B cell (primary cell): ENCODE results near the gene ACSM2B. TPM values are rescaled to one million over a fixed set of nuclear protein-coding genes. Genes with fewer than 3 reads are reported as not detected.
"Not testable (repeated sequence)": the region's sequence is repeated elsewhere in the genome, so short reads cannot be mapped to it uniquely, and the experiment has no call there.

Experiments
- ATAC-seq: fragments of 200-7000 bp; cut with Tn5 transposase; one replicate; pipeline ENCODE4 v1.10.0; 2021; ENCODE audit warnings: low read depth, mild to moderate bottlenecking, moderate number of reproducible peaks, moderate library complexity
- CTCF ChIA-PET: fragments of 350-600 bp; sonication (Branson Sonifier 250); formaldehyde crosslinking; loops from one replicate; lab custom pipeline; 2021; ENCODE audit warnings: antibody characterized with exemption, inconsistent platforms; lab: Charles Lee
- POLR2A ChIA-PET: fragments of 350-600 bp; sonication (Branson Sonifier 250); formaldehyde crosslinking; loops from one replicate; lab custom pipeline; 2021; ENCODE audit warnings: antibody characterized with exemption; lab: Charles Lee
- DNase-seq: peaks from one replicate; pipeline ENCODE4 v3.0.0; 2013
- H2AFZ ChIP-seq: 2 replicates; pipeline ENCODE4 v1.6.1; 2012; ENCODE audit warnings: mild to moderate bottlenecking, low read depth, low read length; ENCODE audit not compliant: insufficient read depth, poor library complexity, severe bottlenecking
- H3K27ac ChIP-seq, 2 donors: 1 replicate in 1 of 2; 2 replicates in 1 of 2; pipeline ENCODE4 v1.5.1; 2012 to 2013; ENCODE audit warnings: low read length in 2 of 2, mild to moderate bottlenecking in 2 of 2, moderate library complexity in 1 of 2
- H3K27me3 ChIP-seq, 4 experiments: fragments of 200-600 bp in 1 of 4; sonication (generic) in 1 of 4; replicated peaks in 1 of 4; 1 replicate in 2 of 4; 2 replicates in 2 of 4; pipeline versions ENCODE4 v1.6.1 to v1.7.0; 2013 to 2016; ENCODE audit warnings: low read length in 3 of 4, mild to moderate bottlenecking in 2 of 4, mixed read lengths in 1 of 4, moderate library complexity in 1 of 4; ENCODE audit not compliant: insufficient read depth in 4 of 4, control insufficient read depth in 3 of 4; ENCODE audit errors: control extremely low read depth in 1 of 4
- H3K36me3 ChIP-seq, 2 experiments: replicated peaks in 1 of 2; 1 replicate in 1 of 2; 2 replicates in 1 of 2; pipeline versions ENCODE4 v1.6.1 to v1.7.1; 2013; ENCODE audit warnings: low read length in 1 of 2; ENCODE audit not compliant: insufficient read depth in 2 of 2, control insufficient read depth in 1 of 2; ENCODE audit errors: control extremely low read depth in 1 of 2, extremely low read depth in 1 of 2
- H3K4me1 ChIP-seq, 2 donors: fragments of 200-600 bp in 1 of 2; sonication (generic) in 1 of 2; 1 replicate in 1 of 2; 2 replicates in 1 of 2; pipeline versions ENCODE4 v1.5.1 to v1.6.1; 2013 to 2017; ENCODE audit warnings: low read length in 2 of 2; ENCODE audit not compliant: control insufficient read depth in 2 of 2, insufficient read depth in 2 of 2
- H3K4me2 ChIP-seq: replicated peaks from 2 replicates; pipeline ENCODE3; 2012; ENCODE audit warnings: mild to moderate bottlenecking, low read depth, low read length; ENCODE audit not compliant: poor library complexity, severe bottlenecking
- H3K4me3 ChIP-seq, 5 experiments: fragments of 200-600 bp in 1 of 5; sonication (generic) in 1 of 5; 1 replicate in 3 of 5; 2 replicates in 2 of 5; pipeline versions ENCODE4 v1.5.1 to v1.7.0; 2011 to 2016; ENCODE audit warnings: low read length in 4 of 5, mild to moderate bottlenecking in 4 of 5, low read depth in 2 of 5, control low read depth in 1 of 5, moderate library complexity in 1 of 5; ENCODE audit not compliant: insufficient read depth in 1 of 5; ENCODE audit errors: control extremely low read depth in 1 of 5, extremely low read depth in 1 of 5
- H3K79me2 ChIP-seq: fragments of 200-600 bp; sonication (generic); one replicate; pipeline ENCODE4 v1.6.0; 2016; ENCODE audit warnings: low read length; ENCODE audit not compliant: control insufficient read depth, insufficient read depth
- H3K9ac ChIP-seq: fragments of 200-600 bp; sonication (generic); 2 replicates; pipeline ENCODE4 v1.6.1; 2017; ENCODE audit warnings: mild to moderate bottlenecking, low read length, moderate library complexity
- H3K9me3 ChIP-seq, 3 donors: one replicate each; pipeline versions ENCODE4 v1.6.1 to v1.7.1; 2013; ENCODE audit warnings: low read length in 2 of 3; ENCODE audit not compliant: control insufficient read depth in 2 of 3, insufficient read depth in 1 of 3; ENCODE audit errors: control extremely low read depth in 1 of 3
- H4K20me1 ChIP-seq: 2 replicates; pipeline ENCODE4 v1.6.0; 2012; ENCODE audit warnings: mild to moderate bottlenecking, low read length; ENCODE audit not compliant: insufficient read depth, control insufficient read depth, poor library complexity, severe bottlenecking
- H3K27ac Mint-ChIP-seq: one replicate; pipeline ENCODE4 v1.8.0; 2021; ENCODE audit warnings: mixed read lengths
- H3K27me3 Mint-ChIP-seq: one replicate; pipeline ENCODE4 v1.8.0; 2021; ENCODE audit warnings: mixed read lengths
- H3K4me1 Mint-ChIP-seq: one replicate; pipeline ENCODE4 v1.8.0; 2021; ENCODE audit warnings: mixed read lengths
- H3K4me3 Mint-ChIP-seq: one replicate; pipeline ENCODE4 v1.8.0; 2021; ENCODE audit warnings: mixed read lengths
- H3K9me3 Mint-ChIP-seq: one replicate; pipeline ENCODE4 v1.8.0; 2022; ENCODE audit warnings: mixed read lengths; ENCODE audit not compliant: insufficient read depth
- WGBS: methylation state at CpG from one replicate; pipeline ENCODE4 v1.1.5; 2013; ENCODE audit warnings: missing lambda C conversion rate; ENCODE audit not compliant: insufficient coverage; 5-methylcytosine and 5-hydroxymethylcytosine counted together
- intact Hi-C: fragments of 100-400 bp; cut with micrococcal nuclease; formaldehyde crosslinking; loops from one replicate; pipeline ENCODE4 v1.10.0; 2022
- polyA plus RNA-seq: library from polyadenylated mRNA; depleted of rRNA; stranded (reverse); fragments of >200 nt; gene quantifications from 2 replicates; pipeline ENCODE4 v1.2.3, GENCODE V29; 2012
- total RNA-seq, 2 donors: library from RNA; stranded (reverse); fragments of 120-200 nt in 1 of 2; gene quantifications; 1 replicate in 1 of 2; 2 replicates in 1 of 2; pipeline versions ENCODE4 v1.2.3 to v1.2.4, GENCODE V29; 2013 to 2022
- TF ChIP-seq, protein P1 (sequence below): fragments of 200-600 bp; IDR thresholded peaks from one replicate; pipeline ENCODE4 v1.8.0; 2022; ENCODE audit warnings: antibody characterized with exemption, mild to moderate bottlenecking

Gene ACSM2B
- total and polyA plus RNA-seq, 2 donors (not counting 1 experiment from before 2014, with no cell fraction given): not detected

DNA sequence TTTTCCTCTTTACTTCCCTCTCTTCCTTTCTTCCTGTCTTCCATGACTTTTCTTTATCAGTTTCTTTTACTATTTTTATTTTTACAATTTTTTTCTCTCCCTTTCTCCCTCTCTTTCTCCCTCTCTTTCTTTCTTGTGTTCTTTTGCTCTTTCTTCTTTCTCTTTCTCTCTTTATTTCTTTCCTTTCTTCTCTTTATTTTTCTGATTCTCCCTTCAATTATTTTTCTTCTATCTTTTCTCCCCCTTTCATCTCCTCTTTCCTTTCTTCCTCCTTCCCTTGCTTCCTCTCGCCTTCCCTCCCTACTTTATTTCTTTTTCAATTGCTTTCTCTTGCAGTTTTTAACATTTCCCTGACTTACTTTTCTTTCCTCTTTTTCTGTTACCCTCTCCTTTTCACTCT is 39.5 kb downstream of the ACSM2B start:
- intact Hi-C loops, H3K9me3 Mint-ChIP-seq, H3K4me1 ChIP-seq, H3K4me1 Mint-ChIP-seq, DNase-seq, H3K79me2 ChIP-seq, H3K4me3 ChIP-seq, H4K20me1 ChIP-seq, H3K27ac ChIP-seq, ATAC-seq, POLR2A ChIA-PET, H3K9ac ChIP-seq, H2AFZ ChIP-seq, H3K27ac Mint-ChIP-seq, CTCF ChIA-PET, H3K4me2 ChIP-seq, H3K27me3 ChIP-seq, H3K4me3 Mint-ChIP-seq, H3K36me3 ChIP-seq, H3K9me3 ChIP-seq: not testable (repeated sequence)
- TF ChIP-seq, protein P1, sequence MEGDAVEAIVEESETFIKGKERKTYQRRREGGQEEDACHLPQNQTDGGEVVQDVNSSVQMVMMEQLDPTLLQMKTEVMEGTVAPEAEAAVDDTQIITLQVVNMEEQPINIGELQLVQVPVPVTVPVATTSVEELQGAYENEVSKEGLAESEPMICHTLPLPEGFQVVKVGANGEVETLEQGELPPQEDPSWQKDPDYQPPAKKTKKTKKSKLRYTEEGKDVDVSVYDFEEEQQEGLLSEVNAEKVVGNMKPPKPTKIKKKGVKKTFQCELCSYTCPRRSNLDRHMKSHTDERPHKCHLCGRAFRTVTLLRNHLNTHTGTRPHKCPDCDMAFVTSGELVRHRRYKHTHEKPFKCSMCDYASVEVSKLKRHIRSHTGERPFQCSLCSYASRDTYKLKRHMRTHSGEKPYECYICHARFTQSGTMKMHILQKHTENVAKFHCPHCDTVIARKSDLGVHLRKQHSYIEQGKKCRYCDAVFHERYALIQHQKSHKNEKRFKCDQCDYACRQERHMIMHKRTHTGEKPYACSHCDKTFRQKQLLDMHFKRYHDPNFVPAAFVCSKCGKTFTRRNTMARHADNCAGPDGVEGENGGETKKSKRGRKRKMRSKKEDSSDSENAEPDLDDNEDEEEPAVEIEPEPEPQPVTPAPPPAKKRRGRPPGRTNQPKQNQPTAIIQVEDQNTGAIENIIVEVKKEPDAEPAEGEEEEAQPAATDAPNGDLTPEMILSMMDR: peak; percentile 19
- 89% methylated on average over 1 of the region's 1 CpG for WGBS
- peaks cover 14% of the 10 kb centered on the region for H3K27me3 Mint-ChIP-seq

DNA sequence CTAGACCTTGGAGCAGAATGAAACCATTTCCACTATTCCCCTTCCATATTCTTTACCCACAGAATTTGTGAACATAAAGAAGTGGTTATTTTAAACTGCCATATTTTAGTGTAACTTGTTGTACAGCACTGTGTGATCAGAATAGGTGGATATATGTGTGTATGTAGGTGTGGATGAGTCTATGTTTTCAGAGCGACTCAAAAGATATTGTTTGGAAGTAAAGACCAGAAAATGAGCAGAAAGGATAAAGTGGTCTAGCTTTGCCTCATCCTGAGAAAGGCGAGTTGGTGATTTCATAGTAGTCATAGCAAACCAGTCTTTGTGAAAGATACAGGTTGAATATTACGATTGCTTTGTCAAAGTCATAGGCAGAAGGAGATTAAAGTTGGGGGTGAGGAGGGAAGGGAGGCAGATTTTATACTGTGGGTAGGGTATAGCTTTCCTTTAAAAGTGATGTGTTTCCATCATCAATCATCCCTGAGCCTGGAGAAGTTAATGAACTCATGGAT is 43.8 kb downstream of the ACSM2B start:
- H3K79me2 ChIP-seq, H3K4me3 Mint-ChIP-seq, H3K36me3 ChIP-seq, H3K9me3 ChIP-seq, H3K4me1 Mint-ChIP-seq, POLR2A ChIA-PET, H4K20me1 ChIP-seq, H3K27me3 ChIP-seq, H3K27ac ChIP-seq, H2AFZ ChIP-seq, H3K27me3 Mint-ChIP-seq, CTCF ChIA-PET, H3K9ac ChIP-seq, H3K4me2 ChIP-seq, H3K27ac Mint-ChIP-seq, intact Hi-C loops, ATAC-seq, H3K9me3 Mint-ChIP-seq, DNase-seq, H3K4me1 ChIP-seq, H3K4me3 ChIP-seq: not testable (repeated sequence)
- no CpG with 5 or more reads among the region's 3 CpGs for WGBS

DNA sequence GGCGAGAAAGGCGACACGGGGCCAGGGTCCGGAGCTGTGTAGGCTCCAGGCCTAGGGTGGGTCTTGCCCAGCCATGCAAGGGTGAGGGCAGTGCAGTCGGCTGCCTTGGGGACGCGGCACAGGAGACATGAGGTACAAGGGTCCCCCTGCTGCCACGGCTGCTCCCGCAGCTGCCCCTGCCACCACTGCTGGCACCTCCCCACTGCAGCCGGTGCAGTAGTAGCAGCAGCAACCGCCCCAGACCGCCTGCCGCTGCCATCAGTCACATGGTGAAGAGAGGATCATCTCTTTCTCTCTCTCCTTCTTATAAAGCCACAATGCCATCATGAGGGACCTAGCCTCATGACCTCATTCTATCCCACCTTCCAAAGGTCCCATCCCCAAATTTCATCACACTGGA is 44.4 kb downstream of the ACSM2B start:
- H3K9ac ChIP-seq, H3K27ac ChIP-seq, H3K4me1 ChIP-seq, H2AFZ ChIP-seq, CTCF ChIA-PET, DNase-seq, intact Hi-C loops, H3K79me2 ChIP-seq, H3K9me3 ChIP-seq, ATAC-seq, H3K36me3 ChIP-seq, H4K20me1 ChIP-seq, H3K4me3 ChIP-seq, H3K27me3 Mint-ChIP-seq, H3K27me3 ChIP-seq, H3K4me3 Mint-ChIP-seq, H3K4me2 ChIP-seq, H3K9me3 Mint-ChIP-seq, POLR2A ChIA-PET, H3K4me1 Mint-ChIP-seq, H3K27ac Mint-ChIP-seq: not testable (repeated sequence)
- no CpG with 5 or more reads among the region's 13 CpGs for WGBS
